LNCaP clone FGC (cell line): ENCODE results near the gene HIVEP3.

Experiments
- DNase-seq: peaks from one replicate; pipeline ENCODE4 v3.0.0-alpha.2; 2011; ENCODE audit warnings: low read depth
- H3K4me3 ChIP-seq: 2 replicates; pipeline ENCODE4 v1.5.1; 2011; ENCODE audit warnings: mild to moderate bottlenecking, low read depth, low read length, control low read depth
- CTCF ChIP-seq: IDR thresholded peaks from 2 replicates; pipeline ENCODE4 v1.5.1; 2012; ENCODE audit warnings: mild to moderate bottlenecking; ENCODE audit not compliant: control insufficient read depth, insufficient read depth; ENCODE audit errors: extremely low read depth

HIVEP3 gene

DNA sequence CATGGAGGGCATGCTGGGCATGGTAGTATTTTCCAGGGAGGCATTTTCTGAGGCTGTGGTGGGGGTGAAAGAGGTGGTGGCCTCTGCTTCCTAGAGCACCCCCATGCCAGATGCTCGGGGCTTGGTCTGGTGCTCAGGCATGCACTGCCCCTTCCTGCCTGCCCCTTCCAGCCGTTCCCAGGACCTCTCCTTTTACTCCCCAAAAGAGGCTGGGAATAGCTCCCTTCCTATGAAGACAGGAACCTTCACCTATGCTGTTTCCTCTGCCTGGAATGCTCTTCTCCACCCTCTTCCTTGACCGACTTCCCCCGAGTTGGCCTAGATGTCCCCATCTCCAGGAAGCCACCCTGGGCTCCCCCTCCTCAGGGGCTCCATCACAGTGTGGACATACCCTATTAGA, 443.4 kb downstream of the HIVEP3 start:
- no peak for DNase-seq
- no peak overlapping the region for H3K4me3 ChIP-seq
- no peak for TF ChIP-seq CTCF

- no peak for DNase-seq
- TF ChIP-seq CTCF, result no peak
- H3K4me3 ChIP-seq, result no peak overlapping the region
These were observed 444.0 kb downstream of the HIVEP3 start for GRCh38 chr1:41474490-41475271.

DNA sequence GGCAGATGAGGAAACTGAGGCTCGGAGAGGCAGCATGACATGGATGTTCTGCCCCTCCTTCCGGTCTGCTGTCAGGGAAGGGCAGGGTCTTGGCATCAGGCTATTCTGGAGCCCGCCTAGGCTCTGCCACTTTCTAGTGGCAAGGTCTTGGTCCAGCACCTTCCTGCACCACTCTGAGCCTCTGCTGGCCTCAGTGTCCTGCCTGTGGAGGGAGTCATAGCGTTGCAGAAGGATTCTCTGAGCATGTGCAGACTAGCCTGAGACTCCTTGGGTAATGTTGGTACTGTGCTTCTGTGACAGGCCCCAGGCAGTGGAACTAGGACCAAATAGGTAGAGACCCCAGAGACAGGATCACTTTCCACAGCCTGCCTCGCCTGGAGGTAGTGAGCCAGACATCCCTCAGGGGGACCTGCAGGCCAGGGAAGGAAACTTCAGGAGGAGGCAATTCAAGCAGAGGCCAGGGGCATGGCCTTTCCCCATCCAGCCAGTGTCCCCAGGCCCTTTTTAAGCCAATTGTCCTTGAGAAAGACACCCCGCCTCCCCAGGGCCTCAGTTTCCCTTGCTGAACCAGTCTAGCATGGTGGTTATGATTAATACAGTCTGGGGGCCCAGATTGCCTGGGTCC, 444.9 kb downstream of the HIVEP3 start:
- no peak for TF ChIP-seq CTCF
- H3K4me3 ChIP-seq, result no peak overlapping the region
- DNase-seq, result no peak

GRCh38 chr1:41471658-41472057, 447.1 kb downstream of the HIVEP3 start:
- no peak for TF ChIP-seq CTCF
- DNase-seq, result no peak
- H3K4me3 ChIP-seq, result no peak overlapping the region

DNA sequence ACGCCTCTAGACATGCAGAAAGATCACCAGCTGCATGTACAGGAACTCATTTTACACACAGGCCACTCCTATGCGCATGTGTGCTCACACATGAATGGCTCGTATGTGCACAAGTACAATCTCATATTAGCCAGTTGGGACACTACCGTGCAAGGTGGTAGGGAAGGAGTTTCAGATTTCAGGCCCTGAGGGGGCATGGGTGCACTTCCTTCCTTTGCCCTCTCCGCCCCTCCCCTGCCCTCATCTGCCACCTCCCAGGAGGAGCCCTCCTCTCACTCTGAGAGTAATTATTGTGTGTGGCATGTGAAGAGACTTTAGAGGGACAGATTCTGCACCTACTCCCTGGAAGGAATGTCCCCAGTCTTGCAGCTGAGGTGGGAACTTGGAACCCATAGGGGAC, 449.0 kb downstream of the HIVEP3 start:
- DNase-seq, result no peak
- no peak for TF ChIP-seq CTCF
- H3K4me3 ChIP-seq, result no peak overlapping the region

- H3K4me3 ChIP-seq, result no peak overlapping the region
- no peak for DNase-seq
- no peak for TF ChIP-seq CTCF
These were observed 450.5 kb downstream of the HIVEP3 start for GRCh38 chr1:41468122-41468762.
